Islet of Langerhans (tissue), 1 donor: ENCODE data around the gene PIP5K1B.

ENCODE experiments used
- FAIRE-seq: peaks from one replicate; lab custom pipeline; 2011; peaks lifted over from hg19 to GRCh38; lab: Jason Lieb, UNC

PIP5K1B gene

DNA sequence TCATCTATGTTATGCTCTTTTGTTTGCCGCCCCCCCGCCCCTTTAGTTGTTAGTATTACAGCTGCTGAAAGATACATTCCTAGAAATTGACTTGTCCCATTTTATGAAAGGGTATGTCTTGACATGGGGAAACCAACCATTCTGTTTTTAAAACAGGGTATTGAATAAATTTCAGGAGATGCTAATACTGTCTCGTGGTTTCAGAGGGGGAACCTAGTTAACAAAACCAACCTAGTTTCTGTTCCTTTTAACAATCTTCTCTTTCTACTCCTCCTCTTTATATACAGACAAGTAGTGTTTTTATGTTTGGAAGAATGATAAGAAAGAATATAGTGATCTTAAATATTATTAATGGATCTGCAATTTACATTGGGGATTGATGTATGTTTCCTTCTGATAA, 3.5 kb downstream of the PIP5K1B start:
- FAIRE-seq: no peak

DNA sequence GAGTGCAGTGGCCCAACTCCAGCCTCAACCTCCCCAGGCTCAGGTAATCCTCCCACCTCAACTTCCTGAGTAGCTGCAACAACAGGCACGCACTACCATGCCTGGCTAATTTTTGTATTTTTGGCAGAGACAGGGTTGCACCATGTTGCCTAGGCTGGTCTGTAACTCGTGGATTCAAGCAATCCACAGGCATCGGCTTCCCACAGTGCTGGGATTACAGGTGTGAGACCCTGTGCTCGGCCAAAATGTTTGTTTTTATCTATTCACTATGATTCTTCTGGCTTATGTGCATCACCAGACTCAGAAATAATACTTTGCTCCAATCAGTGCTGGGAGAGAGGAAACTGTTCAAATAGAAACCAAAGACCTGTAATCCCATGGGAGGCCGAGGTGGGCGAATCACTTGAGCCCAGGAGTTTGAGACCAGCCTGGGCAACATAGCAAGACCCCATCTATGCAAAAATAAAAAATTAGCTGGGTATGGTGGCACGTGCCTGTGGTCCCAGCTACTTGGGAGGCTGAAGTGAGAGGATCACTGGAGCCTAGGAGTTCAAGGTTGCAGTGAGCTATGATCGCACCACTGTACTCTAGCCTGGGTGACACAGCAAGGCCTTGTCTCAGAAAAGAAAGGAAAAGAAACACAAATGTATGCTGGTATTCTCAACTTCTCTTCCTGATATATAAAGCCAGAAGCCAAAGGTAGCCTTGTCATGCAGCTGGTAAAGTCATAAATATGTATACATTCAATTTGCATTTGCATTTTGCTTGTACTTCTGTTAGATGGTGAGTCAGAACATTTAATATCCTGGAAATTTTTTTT, 4.5 kb downstream of the PIP5K1B start:
- FAIRE-seq: no peak

DNA sequence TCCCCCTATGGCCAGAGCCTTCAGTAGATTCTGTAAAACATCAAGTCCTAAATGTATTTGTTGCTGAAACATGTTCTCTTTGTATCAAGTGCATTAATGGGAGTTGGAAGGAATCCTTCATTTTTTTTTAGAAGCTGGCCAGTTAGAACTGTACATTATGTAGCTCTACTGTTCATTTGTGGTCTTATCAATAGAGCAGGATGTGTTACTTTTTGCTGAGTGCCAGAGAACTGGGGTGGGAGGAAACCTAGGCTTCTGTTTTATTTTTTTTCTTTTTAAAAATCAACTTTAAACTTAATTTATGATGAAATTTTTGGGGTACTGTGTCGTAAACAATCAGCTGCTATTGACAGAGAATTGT, 5.1 kb downstream of the PIP5K1B start:
- FAIRE-seq: no peak

DNA sequence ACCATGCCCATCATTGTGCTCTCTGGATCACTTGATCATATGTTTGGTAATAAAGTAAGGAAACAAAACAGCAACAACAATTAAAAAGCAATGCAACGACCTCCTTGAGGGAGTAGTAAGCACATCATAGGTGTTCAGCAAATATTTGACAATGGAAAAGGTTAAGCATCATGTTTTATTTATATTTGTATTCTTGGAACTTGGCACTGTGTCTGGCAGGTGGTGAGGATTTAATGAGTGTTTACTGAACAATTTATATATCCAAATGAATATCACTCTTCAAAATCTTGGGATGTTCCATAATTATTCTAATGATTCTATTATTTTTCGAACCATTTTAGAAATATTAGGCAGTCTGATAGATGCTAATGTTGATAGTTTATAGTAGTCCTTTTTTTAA, 6.2 kb downstream of the PIP5K1B start:
- FAIRE-seq: peak; percentile 65

DNA sequence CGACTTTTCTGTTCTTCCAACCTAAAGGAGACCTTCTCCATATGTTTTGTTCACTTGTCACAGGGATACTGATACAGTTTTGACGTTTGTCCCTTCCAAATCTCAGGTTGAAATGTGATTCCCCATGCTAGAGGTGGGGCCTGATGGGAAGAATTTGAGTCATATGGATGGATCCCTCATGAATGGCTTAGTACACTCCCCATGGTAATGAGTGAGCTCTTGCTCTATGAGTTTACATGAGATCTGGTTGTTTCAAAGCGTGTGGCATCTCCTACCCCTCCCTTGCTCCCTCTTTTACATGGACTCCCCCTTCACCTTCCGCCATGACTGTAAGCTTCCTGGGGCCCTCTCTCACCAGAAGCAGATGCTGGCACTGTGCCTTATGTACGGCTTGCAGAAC, 6.9 kb downstream of the PIP5K1B start:
- no peak for FAIRE-seq

DNA sequence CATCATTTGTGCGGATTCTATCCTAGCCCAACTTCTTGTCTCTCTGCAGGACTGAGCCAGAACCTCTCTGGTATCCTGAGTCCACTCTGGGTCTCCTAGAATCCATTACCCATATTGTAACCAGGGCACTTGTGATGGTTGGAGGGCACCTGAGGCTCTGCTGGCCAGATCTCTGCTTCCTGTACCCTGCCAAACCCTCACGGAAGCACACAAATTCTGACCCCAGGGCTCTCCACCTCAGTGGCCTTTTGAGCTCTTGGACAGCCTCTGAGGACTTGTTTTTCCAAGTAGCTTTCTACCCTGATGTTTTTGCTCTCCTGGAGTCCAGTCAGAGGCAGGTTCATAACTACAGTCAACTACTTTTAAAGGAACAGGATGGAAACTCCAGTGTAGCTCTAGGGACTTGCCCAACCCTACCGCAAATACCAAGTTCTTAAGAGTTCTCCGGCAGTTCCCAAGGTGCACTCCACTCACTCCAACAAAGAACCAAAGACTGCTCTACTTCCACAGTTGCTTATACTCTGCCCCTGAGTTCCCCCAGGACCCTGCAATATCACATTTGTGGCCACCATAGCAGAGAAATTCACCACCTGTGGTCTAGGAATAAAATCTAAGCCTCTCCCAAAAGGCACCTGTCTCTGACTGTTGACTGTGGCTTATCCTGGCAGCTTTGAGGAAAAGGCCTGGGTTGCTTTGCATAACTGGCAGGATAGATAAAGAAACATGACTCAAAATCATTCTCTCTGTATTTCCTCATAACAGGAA, 9.6 kb downstream of the PIP5K1B start:
- no peak for FAIRE-seq

DNA sequence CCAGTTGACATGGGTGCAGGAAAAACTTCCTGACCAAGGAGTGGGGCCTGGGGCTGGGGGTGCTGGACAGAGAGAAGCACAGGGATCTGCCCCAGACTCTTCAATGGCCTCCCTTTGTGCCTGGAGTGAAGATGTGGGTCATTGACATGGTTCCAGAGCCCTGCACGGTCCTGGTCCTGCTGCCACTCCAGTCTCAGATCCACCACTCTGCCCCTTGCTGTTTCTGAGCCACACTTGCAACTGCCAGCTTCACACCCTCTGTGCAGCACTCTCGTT, 10.1 kb downstream of the PIP5K1B start:
- FAIRE-seq: no peak

DNA sequence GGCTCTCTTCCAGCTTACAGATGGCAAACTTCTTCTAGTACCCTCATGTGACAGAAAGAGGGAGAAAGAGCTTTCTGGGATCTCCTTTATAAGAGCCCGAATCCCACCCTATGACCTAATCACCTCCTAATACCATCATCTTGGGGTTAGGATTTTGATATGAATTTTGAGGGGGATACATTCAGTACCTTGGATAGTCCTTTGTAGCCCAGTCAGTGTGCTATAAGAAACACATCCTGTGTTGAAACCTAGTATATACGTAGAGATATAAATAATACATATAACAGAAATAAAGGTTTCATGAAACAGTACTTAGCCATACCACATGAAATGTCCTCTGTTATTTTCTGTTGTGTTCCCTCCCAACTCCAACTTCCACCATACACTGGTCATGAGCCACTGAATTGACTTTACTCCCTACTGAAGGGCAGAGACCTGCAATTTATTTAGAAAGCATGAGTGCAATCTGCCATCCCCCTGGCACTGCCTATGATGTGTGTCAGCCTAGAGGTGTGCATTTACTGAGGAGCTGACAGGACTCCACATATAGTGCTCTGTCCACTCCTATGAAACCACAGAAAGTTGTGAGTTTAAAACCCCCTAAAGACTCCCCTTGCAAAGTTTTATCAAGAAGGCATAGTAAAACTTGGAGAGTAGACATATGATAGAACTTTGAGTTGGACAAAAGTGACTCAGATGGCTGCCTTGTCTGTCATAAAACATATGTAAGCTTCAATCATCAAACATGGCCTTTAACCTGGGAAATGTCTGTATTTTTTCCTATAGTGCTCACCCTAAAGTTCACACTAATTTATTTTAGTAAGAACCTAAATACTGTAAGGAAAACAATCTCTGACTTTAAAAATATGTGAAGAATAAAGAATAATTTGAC, 12.8 kb downstream of the PIP5K1B start:
- no peak for FAIRE-seq

DNA sequence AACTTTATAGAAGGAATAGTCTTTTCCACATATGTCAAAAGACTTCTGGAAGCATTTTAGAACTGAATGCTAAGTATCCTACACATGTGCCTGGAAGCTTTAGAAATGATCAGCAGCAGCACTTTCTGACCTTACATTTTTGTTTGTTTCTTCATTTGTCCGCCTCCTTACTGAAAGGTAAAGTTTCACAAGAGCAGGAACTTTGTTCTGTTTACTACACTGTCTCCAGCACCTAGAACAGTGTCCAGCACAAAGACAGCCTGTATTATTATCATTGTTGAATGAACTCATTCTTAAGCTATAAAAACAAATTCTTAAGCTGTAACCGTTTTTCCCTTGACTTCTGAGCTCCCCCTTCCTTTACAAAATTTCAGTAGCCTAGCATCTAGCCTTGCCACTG, 14.8 kb downstream of the PIP5K1B start:
- FAIRE-seq: no peak

DNA sequence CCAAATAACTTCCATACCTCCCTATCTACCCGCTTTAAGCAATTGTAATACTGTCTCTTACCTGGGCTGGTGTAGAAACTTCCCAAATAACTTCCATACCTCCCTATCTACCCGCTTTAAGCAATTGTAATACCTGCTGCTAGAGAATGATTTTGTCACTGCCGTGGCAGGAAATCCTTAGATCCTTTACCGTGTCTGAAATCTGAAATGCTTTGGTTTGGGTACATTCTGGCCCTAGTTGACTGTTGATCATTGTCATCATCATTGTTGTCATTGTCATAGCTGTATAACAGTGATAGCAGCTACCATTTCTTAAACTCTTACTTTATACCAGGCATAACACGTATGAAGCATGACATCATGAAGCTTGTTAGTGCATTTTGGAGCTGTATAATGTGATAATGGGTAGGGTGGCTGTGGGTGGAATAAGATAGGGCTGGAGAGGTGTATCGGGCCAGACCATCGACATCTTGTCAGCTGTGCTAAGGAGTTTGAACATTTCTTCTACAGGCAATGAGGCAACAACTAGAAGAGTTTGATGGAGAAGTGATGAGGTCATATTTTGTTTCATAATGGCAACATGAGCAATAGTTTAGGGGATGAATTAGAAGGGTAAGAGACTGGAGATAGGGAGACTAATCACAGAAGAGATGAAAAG, 15.7 kb downstream of the PIP5K1B start:
- FAIRE-seq: no peak

DNA sequence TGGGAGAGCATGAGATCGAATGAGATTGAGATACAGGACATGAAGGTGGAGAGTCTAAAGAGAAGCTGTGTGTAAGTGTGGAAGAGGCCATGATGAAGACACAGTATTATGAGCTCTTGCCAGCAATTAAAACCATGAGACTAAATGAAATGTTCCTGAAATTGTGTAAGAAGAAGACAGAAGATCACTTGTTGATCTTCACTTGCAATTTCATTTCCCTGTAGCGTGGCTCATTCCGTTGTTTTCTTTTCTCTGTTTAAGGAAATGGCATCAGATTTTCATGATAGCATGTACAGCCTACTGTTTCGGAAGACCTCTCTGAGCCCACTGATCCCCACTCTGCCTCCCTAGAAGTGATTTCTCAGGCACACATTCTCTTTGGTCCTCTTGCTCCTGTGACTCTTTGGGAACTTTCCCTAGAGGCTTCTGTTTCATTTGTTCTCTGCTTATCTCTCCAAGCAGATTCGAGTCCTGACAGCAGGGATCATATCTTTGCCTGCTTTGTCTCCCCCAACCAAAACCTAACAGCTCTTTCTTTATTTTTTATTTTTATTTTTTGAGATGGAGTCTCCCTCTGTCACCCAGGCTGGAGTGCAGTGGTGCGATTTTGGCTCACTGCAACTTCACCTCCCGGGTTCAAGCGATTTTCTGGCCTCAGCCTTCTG, 16.8 kb downstream of the PIP5K1B start:
- FAIRE-seq: no peak

DNA sequence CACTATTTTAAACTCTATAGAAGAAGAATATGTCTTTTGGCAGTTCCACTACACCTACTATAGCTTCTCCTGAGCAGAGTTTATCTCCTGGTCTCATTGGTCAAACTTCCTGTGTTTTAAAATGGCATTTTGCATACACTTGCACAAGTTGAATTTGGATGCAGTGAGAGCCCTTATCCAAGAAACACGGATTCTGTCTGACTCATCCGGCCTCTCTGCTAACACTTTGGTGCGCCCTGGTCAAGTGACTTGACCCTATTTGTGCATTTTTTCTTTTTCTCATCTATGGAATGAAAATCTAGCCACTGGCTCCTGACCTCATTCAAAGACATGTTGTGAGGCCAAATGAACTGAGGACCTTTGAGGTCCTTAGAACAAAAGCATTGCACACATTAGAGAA, 20.0 kb downstream of the PIP5K1B start:
- no peak for FAIRE-seq

DNA sequence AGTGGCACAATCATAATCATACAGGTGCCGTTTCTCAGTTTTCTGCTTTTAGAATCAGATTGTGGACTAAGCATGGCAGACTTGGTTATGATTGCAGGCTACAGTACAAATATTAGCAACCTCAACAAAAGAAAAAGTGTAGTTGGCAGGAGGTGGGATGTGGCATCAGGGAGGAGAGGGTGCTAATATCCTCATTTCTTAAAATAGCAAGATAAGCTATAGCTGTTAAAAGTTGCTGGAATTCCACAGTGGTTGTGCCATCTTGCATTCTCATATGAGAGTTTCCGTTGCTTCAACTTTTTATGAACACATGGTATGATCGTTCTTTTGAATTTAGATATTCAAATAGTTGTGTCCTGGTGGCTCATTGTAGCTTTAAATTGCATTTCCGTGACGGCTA, 21.4 kb downstream of the PIP5K1B start:
- no peak for FAIRE-seq

DNA sequence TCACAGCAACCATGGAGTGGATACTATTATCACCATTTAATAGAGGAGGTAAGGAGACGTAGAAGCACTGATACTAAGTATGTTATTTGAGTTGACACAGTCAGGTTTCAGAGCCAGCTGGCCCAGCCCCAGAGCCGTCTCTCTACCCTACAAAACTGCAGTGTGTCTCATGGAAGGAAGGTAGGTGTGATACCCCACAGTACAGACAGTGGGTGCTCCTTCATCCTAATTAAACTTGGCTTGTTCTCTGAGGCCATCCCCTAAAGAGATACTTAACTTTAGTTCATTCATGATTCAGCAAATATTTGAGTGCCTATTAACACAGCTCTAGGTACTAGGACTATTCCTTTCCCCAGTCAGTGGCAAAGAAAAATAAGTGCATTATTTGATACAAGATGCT, 22.6 kb downstream of the PIP5K1B start:
- no peak for FAIRE-seq

DNA sequence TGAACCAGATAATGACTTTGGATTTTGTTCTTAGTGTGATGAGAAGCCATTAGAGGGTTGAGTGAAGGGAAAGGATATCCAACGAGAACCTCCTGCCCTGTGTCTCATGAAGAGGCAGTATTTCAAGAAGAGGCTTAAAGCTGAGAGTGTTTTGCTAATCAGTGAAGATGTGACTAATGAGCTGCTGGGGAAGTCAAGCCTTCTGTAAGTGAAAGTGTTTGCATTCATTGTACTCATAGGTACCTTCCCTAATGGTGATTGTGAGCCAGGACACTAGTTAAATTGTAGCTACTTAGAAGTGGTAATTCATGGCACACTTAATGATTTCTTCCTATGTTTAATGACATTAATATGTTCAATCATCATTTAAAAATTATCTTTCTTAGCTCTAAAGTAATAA, 23.7 kb downstream of the PIP5K1B start:
- no peak for FAIRE-seq

DNA sequence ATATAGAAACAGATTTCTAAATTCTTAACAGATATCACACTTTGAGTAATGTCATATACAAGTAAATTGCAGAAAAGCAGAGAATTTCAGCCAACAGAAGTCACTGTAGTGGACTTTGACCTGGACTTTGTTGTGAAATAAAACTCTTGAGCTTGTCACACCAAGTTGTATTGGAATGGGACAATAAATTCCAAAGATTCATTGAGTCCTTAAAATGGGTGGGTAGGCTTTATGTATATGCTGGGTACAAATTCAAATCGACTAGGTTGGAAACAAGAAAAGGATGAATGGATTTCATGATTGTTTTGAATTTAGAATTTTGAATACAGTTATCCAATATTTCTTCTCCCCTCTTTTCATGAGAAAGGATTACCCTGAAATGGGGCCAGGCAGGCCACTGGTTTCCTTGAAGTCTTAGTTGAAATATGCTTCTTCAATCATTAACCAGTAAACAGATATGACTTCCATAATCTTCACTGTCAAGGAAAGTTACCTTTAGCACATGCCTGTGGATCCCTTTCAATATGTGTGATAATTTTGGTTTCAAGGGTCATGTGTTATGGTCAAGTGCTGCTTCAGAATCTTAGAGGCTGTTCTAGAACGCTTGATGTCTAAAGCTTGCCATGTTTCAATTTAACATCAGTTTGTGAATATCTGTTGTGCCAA, 25.7 kb downstream of the PIP5K1B start:
- no peak for FAIRE-seq

DNA sequence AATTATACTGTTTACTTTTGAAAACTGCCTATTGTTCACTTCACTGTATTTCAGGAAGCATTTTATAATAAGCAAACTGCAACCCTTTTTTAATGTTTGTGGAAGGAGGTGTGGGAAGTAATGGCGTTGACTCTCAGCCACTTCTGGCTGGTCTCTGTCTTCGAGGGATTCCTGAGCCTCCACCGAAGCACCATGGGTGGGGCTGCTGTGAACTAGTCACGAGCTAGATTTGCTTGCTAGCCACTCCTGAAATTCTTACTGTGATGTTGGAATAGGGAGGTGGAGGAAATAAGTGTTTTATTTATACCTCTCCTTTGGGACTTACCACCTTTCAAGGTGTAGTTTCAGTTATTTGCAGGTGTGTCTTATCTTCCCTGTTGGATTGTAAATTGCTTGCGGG, 26.8 kb downstream of the PIP5K1B start:
- FAIRE-seq: no peak

DNA sequence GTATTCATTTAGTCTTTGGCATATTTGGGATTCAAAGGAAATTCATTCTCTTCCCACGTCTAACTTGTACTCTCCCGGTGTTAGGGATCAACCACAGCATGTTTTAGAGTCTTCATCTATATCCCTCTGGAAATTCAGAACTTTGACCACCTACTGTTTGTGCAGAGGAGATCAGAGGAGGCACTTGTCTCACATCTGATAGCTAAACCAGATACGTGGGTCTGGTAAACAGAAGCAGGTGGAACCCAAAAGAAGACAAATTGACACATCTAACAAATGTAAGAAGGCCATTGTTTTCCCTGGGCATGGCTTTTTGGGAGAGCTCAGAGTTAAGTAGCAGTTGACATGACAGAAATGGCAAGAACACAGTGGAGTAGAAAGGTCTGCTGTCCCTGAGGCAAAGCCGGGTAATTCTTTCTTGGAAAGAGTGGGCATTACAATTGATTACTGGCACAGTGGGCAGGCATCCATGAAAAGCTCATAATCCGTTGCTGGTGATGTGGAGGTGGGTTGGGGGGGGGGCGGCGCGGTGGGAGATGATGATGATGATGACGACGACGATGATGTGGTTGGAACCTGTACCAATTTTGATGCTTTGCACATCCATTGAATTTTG, 27.5 kb downstream of the PIP5K1B start:
- FAIRE-seq: no peak

DNA sequence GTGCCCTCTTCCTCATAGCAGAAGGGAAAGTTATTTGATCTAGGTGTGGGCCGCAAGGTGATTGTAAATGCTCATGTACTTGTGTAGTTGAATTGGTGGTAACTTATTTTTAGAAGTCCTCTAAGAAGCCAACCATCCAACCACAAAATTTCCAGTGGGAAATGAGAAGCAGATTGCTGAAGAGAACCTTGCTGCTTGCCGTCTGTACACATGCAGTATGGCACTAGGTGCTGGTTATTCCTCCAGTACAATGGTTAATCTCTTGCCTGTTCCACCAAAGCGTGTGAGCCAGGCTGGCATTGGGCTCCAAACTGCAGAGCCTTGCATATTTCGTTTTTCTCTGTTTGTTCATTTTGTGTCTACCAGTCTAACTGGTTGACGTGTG, 28.0 kb downstream of the PIP5K1B start:
- no peak for FAIRE-seq

DNA sequence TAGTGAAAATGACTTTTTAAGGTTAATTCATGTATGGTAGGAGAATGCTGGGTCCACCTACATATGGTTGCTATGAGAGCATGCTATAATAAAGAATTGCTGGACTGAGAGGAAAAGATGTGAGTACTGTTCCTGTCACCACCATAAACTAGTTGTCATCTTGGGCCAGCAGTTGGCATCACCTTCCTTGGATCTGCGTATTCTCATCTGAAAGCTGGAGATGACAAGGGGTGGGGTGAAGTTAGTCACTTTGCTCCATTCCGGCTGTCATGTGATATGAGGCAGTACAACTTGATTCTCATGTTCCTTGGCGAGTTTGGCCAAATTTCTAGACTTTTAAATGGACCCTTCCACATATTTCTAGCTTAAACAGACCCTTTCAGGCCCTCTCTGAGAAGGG, 33.3 kb downstream of the PIP5K1B start:
- no peak for FAIRE-seq

DNA sequence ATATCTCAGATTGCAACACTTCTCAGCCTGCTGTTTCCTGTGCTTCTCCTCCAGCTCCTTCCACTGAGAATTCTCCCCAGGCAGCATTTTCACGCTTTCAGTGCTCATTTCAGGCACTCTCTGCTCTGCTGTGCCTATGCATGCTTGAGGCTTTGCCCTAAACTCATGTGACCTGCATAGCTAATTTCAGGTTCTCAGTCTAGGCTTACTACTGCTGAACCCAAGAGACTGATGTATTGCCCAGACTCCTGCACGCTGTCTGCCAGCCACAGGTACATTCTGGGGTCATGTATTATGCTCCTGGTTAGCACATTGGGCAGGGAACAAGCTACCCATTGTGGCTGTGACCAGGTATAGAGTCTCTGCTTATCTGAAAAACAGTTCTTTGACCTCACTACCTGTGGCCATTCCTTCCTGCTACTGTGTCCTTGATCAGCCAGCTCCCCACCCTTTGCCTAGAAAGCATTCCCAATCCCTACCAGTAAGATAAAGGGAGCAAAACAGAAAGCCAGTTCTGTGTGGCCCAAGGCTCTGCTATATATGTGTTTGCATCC, 34.7 kb downstream of the PIP5K1B start:
- no peak for FAIRE-seq
